Embryonic facial prominence (tissue), 1 donor: ENCODE data around the gene LY6G5C.

Experiments
- DNase-seq: peaks from one replicate; pipeline ENCODE4 v3.0.0-alpha.2; 2016; ENCODE audit errors: extremely low spot score

Gene LY6G5C

DNA sequence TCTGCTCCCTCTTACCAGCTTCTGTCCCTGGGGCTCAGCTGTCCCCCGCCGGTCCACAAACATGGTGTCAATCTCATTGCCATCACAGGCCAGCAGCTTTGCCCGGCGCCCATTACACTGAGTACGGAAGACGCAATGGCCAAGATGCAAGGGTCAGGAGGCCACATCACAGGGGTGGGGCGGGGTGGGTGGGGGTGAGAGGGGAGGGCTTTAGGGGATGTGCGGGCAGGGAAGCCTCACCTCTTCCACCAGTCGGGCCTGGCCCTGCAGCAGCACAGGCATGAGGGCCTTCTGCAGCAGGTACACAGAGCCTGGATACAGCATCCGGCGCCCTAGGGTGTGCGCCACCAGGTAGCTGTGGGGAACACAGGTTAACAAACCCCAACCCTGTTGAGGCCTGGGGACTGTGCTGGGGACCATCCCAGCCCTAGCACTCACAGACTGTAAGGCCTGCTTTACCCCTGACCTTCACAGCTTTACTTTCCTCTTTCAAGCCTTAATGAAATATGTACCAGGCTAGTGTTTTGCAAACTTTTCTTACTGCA is 10.8 kb upstream of the LY6G5C start:
- no peak for DNase-seq

DNA sequence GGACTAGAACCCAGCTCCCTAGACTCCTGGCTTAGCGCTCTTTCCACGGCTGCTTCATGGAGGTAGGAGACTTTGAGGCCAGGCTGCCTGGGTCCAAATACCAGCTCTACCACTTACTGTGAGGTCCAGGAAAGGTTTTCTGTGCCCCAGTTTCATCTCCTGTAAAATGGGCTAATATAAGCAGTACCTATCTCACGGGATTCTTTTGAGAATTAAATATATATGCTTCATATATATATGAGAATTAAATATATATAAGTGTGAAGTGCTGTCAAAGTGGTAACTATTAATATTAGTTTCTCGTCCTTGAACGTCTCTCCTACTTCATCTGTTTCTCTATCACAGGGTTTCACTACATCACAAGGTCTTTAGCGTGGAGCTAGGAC is 10.2 kb upstream of the LY6G5C start:
- DNase-seq = no peak

DNA sequence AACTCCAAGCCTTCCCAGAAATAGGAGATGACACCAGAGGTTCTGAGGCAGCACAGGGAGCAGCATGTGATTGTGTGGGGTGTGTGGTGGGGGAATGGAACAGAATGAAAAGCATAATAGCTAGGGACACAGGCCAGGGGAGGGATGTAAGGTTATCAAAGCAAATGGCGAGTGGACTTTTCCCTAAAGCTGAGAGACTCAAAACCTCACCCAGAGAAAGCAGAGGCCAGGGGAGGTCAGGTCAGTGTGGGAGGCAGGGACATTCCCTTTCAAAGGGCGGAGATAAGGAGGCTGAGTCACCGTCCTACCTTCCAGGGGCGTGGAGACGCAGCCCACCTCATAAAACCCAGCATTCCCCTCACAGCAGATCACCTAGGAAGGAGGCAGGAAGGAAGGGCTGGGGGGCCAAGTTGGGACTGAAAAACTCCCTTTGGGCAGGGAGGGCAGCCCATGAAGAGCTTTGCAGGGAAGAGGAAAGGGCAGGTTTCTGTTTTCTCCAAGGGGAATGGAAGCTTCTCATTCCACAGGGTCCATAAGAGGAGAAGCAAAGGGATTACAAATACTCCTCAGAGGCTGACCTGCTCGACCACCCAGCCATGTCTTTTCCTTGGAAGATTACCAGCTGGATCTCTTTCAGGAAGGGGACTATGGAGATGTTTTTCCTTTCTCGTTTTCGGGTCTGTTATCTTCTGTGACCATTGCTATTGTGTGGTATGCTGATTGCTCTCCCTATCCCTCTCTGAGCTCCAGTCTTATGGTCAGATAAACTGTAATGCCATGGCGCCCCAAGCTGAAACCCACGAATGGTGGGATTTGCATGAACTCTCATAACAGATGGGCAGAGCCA is 9.6 kb upstream of the LY6G5C start:
- no peak for DNase-seq

DNA sequence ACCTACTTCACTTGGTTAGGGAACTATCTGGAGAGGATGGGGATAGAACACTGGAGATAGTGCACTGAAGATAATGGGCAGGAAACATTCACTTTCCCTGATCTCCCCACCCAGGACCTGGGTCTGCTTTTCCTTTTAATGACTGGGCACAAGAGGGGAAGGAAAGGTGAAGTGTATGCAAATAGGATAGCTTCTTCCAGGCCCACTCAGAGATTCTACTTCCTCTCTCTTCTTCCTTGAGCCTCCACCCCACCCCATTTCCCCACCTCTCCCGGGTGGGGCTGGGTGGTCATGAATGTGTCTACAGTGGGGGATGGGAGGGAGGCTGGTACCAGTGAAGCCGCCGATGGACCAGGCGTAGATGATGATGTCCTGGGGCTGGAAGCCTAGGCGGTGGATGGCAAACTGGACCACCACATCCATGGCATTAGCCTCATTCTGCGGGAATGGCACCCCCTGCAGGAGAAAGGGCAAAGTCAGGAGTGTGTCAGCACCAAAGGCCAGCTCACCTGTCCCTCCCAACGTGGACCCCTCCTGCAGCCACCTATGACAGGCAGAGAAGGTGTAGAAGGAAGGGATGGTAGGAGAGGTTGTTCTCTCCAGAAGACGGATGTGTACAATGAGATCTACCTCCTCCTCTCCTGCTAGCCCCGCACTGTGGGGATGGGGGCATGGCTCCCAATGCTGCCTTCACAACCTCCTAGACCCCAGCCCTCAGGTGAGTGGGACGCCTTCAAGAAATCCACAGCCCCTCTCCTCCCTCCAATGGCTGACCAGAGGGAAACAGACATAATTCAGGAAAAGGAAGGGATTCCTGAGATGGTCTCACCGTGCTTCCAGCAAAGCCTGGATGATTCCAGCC is 8.6 kb upstream of the LY6G5C start:
- no peak for DNase-seq

DNA sequence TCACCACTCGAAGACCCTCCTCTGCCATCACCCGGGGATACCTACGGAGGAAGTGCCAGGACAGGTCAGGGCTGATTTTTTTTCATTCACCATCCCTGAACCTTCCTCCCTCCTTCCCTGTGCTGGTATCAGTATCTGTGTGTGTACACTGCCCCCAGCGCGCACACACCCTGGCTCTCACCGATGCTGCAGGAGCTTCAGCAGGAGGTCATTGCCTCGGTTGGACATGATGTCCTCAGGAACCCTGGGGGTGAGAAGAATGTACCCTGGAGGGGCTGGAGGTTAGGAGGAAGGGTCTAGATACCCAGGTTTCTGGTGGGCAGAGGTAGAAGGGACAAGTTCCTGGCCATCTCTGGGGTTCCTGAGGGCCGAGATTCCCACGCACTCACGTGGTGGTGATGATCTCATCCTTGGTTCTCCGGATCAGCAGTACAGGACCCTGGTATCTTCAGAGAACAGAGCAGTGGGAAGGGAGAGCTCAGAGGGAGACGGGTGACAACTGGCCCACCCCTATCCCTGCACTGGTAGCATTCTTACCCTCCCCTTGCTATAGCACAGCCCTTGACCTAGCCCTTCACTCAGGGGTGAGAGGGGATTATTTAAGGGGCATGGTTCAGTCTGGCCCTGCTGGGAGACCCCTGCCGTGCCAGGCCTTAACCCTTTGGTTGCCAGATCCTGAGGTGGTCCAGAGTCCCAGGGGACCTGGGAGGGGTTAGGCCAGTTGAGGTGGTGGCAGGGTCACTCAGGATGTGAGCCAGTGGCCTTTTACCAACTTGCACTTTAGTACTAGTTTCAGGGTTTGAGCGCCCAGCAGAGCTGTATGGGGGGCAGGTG is 7.2 kb upstream of the LY6G5C start:
- no peak for DNase-seq

DNA sequence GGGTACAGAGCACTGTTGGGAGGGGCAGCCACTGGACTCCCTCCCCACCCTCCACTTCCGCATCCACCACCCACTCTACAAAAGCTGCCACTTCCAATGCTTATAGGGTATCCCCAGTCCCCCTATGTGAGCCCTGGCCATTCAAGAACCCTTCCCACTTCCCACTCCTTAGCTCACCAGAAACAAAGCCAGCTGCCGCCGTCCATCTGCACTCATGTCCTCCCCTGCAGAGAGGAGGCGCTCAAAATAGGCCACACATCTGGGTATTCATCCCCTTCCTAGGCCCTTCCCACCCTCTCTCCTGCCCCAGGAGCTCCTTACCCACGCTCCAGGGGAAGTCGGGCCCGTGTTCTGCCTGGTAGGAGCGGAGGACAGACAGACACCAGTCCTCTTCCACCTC is 6.5 kb upstream of the LY6G5C start:
- no peak for DNase-seq

DNA sequence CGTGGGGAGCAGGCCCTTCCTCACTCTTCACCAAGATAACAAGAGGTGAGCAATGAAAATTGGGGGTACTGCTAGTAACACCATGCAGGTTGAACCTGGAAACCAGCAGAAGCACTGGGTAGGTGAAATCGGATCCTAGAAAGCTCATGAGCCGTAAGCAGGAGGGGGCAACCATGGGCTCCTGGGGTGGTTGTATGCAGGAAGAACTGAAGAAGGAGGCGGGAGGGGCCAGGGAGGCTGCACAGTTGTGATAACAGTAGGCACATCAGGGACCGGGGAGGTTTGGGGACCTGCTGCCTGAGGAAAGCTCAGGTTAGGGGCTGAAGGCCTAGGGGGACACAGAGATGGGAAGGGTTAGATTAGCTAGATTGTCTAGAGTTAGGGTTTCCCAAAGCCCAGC is 5.6 kb upstream of the LY6G5C start:
- DNase-seq = no peak

DNA sequence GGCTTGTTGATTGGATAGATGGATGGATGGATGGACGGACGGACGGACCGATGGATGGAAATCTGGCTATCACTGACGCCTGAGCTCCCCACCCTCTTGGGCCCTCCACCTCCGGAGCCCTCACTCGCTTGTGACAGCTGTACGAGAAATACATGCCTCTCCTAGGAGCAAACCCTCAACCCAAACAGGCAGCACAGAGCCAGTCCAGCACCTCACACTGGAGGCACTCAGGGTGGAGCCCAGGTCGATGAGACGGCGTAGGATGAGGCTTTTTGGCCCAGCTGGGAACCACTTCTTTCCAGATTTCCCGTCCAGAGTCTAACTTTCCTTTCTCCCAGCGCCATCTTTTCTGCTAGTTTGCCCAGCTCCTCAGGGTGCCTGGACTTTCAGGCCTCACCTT is 2.7 kb upstream of the LY6G5C start:
- no peak for DNase-seq

DNA sequence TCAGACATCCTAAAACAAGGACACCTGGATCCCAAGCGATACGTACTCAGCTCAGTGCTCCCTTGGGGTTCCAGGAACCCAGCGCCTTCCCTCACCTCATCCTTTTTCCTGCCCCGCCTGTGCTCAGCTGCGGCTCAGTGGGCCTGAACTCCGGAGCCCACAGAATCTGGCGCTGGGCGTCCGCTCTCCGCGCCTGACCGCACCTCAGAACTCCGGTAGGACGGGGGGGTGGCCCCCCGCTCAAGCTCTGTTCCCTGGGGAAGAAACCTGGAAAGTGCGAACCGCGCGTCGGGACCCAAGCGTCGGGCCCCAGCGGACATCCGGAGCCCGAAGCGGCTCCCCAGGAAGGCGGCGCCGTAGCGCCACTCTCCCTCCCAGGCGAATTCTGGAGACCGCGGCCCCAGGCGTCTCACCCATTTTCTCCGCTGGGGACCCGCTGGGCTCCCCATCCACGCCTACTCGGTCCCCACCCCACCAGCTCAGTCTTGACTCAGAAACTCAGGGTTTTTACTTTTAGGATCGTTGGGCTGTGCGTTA is 336 bp upstream of the LY6G5C start:
- DNase-seq = no peak

DNA sequence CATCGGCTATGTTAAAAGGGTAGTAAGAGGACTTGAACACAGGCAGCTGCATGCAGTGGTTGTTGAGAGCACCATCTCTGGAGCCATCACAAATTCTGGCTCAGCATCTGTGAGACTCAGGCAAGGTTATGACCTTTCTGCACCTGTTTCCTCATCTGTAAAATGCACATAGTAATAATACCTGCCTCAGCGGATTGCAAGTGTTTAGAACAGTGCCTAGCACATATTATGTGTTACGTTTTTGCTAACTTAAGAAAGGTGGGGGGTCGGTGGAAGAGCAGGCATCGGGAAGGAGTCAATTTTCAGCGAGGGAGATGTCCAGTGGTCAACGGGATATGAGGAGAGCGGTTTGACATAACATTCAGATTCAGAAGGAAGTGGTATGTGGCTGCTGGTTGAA is 2.9 kb downstream of the LY6G5C start:
- DNase-seq = no peak

DNA sequence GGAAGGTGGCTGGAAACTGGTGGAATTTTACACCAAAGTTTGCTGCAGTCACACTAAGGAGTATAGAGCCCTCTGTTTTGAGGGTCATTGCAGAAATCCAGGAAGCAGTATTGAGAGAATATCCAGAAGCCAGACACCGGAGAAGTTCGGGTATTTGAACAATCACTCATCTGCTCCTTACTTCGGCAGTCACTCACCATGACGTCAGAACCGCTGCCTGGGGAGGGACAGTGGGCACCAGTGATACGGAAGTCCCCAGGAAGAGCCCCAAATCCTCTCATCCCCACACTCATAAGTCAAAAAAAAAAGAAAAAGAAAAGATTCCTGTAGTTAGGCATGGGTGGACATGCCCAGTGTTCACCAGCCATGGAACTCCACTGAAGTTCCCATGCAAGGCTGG is 4.0 kb downstream of the LY6G5C start:
- DNase-seq = no peak

DNA sequence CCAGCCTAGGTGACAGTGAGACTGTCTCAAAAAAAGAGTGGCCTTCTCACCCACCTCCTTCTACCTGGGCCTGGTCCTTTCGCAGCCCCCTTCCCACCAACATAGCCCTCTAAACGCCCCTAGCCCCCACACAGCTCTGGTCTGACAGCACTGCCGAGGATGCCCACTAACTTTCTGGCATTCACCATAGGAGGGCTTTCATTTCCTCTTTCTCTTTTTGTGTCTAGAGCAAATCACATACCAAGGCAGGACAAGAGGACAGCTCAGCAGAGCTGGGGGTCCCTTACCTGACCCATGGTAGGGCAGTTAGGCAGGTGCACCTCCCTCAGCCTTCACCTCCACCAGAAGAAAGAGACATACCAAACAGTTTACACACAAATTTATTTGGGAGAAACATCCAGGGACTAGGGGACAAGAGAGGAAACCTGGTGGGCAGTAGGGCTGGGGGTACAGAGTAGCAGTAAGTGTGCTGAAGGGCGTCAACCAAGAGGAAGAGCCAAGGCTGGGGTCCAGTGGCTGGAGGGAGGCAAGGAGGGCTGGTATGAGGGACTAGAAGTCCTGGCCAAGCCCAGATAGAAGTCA is 4.5 kb downstream of the LY6G5C start:
- no peak for DNase-seq

DNA sequence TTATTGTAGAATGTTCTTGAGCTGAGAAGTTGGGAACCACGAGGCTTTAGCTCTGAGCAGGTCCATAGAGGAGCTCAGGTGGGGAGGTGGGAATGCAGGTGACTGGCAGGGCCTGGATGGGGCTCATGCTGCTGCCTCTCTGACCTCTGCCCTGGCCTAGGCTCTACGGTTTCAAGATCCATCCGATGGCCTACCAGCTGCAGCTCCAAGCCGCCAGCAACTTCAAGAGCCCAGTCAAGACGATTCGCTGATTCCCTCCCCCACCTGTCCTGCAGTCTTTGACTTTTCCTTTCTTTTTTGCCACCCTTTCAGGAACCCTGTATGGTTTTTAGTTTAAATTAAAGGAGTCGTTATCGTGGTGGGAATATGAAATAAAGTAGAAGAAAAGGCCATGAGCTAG is 11.2 kb downstream of the LY6G5C start, which contains the start of gene LY6G5B:
Gene LY6G5B, plus strand, starts transcription at position 301 of the 400 bp plus-strand sequence. CDS start 975 bp downstream, outside the sequence.
- DNase-seq = no peak

DNA sequence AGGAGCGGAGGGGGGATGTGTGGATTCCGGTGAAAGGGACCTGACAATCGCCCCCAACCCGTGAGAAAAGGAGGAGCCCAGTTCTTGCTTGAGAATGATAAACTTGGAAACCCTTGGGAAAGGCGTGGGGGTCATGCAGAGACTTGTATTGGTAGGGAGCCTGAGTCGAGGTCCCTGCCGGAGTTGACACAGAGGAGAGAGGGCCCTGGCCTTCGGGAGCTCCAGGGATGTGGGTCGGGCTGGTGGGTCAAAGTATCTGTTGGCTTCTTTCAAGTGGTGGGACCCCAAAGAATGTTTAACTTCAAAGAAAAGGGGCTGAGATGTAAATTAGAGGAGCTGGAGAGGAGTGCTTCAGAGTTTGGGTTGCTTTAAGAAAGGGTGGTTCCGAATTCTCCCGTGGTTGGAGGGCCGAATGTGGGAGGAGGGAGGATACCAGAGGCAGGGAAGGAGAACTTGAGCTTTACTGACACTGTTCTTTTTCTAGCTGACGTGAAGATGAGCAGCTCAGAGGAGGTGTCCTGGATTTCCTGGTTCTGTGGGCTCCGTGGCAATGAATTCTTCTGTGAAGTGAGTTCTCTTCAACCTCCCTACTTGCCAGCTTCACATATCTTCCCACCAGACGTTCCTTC is 14.4 kb downstream of the LY6G5C start:
- DNase-seq = no peak

DNA sequence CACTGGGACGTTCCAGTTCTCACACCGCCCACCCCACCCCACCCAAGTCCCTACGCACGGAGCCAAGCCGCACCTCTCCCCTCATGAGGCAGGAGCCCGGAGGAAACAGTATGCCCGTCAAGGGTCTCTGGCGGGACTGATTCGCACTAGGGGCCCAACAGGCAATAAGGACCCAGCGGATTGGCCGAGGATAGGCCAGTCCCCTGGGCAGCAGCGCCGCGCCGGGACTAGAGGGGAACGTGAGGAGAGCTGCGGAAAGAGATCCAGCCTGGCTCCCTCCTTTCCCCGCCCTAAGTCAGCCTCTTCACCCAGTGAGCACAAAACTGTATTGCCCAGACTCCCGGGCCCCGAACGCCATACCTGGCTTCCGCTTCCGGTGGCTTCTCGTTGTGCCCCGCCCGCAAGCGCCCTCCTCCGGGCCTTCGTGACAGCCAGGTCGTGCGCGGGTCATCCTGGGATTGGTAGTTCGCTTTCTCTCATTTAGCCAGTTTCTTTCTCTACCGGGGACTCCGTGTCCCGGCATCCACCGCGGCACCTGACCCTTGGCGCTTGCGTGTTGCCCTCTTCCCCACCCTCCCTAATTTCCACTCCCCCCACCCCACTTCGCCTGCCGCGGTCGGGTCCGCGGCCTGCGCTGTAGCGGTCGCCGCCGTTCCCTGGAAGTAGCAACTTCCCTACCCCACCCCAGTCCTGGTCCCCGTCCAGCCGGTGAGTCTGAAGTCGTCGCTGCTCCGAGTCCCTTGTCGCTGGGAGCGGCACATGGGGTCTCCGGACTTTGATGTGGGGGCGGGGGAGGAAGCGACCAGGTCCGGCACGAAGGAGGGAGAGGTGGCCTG is 15.1 kb downstream of the LY6G5C start, which contains the start of gene CSNK2B:
Gene CSNK2B, plus strand, starts transcription at position 580 of the 836 bp plus-strand sequence. CDS start 752 bp downstream, outside the sequence.
- peak; percentile 97 for DNase-seq

DNA sequence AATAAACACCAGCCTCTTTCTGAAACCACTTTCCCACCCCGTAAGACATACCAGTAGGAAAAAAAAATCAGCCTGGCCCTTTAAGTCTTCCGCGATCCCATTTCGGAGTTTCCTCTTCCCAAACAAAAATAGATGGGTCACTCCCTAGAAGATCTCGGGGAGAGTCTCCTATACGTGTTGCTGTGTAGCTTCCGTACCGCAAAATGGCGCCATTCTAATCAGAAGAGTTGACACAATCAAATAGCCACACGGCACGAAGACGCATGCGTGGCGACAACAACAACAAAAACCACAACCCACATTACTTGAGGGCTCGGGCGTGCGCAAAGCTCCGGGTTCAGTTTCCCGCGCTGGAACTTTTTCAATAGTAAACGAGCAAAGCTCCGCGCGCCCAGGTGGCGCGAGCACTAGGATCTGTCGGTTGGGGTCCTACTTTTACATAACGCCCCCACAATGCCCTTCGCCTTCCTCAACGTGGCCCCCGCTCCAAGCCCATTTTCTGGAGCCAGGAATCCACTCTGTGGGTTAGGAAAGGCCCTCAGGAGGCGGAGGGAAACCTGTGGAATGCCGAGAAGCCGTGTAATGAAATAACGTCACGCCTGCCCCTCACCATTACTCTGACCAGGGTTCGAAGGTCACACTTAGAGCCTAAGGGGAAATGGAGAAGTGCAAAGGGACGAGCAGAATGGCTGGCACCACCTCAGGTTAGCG is 15.9 kb downstream of the LY6G5C start, which contains the start of gene GPANK1:
Gene GPANK1, minus strand, starts transcription at position 208 of the 711 bp plus-strand sequence. CDS start 519 bp downstream, outside the sequence.
- peak; percentile 93 for DNase-seq

DNA sequence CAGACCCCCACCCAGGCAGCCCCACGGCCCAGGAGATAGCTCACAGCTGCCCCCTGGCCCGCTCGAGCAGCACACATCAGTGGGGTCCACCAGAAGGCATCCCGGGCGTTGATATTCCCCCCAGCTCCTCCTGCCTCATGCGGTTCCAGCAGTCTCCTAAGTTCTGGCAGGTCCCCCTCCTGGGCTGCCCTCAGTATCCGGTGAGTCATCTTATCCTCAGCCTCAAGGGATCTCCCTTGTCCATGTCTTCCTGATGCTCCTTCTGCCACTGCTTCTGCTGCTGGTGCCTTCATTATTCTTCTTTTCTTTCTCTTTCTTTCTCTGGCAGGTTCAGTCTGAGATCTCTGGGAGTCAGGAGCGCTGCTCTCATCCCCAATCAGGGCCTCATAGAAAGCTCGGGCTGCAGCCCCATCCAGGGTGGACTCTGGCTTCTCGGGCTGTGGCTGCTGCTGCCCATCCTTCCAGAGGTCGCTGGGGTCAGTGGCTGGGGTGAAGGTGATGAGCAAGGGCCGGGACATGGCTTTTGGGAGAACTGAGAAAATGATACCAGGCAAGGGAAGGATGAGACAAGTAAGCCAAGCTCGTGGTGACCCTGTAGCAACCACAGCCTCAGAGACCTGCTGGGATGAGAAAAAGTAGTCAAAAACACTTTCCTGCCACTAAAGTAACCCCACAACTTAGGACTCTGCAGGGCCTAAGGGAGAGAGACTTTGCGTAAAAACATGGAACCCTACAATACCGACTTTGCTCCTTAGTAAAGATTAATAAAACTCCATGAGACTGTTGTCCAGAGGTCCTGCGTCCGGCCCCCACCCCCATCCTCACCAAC is 16.7 kb downstream of the LY6G5C start:
- no peak for DNase-seq
